Measurements from ENCODE around the gene TCF4.

TCF4 gene

DNA sequence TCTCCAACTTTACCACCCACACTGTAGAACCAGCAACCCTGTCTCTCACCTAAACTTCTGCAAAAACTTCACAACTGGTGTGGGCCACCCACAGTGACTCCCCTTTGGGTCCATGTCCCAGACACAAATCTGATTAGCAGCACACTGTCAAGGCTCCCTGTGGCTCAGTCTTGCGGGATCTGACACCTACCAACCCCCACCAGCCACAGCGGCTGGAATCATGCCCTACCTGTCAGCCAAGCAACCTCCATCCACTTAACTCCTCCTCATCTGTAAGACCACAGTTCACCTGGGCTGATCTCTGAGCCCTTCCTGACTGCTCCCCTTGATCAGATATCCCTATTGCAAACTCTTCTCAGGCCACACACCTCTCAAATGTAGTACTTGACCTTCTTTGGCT lies 14.6 kb downstream of the TCF4 start:
- TF ChIP-seq, protein P1, sequence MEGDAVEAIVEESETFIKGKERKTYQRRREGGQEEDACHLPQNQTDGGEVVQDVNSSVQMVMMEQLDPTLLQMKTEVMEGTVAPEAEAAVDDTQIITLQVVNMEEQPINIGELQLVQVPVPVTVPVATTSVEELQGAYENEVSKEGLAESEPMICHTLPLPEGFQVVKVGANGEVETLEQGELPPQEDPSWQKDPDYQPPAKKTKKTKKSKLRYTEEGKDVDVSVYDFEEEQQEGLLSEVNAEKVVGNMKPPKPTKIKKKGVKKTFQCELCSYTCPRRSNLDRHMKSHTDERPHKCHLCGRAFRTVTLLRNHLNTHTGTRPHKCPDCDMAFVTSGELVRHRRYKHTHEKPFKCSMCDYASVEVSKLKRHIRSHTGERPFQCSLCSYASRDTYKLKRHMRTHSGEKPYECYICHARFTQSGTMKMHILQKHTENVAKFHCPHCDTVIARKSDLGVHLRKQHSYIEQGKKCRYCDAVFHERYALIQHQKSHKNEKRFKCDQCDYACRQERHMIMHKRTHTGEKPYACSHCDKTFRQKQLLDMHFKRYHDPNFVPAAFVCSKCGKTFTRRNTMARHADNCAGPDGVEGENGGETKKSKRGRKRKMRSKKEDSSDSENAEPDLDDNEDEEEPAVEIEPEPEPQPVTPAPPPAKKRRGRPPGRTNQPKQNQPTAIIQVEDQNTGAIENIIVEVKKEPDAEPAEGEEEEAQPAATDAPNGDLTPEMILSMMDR (IDR thresholded peaks at IDR 0.05): no peak

GRCh38 chr18:55570966-55571365 lies 17.0 kb downstream of the TCF4 start:
- TF ChIP-seq, protein P1 (IDR thresholded peaks at IDR 0.05): no peak

- TF ChIP-seq, protein P1 (IDR thresholded peaks at IDR 0.05): no peak
Measured at GRCh38 chr18:55566456-55566935, 21.5 kb downstream of the TCF4 start.

GRCh38 chr18:55559739-55560138 lies 28.3 kb downstream of the TCF4 start:
- TF ChIP-seq, protein P1 (IDR thresholded peaks at IDR 0.05): no peak

DNA sequence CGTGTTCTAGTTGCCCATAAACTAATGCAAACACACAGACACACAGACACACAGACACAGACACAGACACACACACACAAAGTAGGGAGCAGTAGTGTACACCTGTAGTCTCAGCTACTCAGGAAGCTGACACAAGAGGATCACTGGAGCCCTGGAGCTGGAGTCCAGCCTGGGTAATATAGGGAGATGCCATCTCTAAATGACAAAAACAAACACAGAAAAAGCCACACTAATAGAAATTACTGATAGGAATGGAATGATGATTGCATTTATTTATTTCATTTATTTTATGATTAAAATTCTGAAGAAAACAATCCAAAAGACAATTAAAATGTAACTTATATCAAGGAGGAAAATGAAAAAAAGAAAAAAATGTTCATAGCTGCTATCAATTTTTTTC lies 30.8 kb downstream of the TCF4 start:
- TF ChIP-seq, protein P1 (IDR thresholded peaks at IDR 0.05): no peak

GRCh38 chr18:55555395-55556027 lies 32.5 kb downstream of the TCF4 start:
- TF ChIP-seq, protein P1 (IDR thresholded peaks at IDR 0.05): no peak

DNA sequence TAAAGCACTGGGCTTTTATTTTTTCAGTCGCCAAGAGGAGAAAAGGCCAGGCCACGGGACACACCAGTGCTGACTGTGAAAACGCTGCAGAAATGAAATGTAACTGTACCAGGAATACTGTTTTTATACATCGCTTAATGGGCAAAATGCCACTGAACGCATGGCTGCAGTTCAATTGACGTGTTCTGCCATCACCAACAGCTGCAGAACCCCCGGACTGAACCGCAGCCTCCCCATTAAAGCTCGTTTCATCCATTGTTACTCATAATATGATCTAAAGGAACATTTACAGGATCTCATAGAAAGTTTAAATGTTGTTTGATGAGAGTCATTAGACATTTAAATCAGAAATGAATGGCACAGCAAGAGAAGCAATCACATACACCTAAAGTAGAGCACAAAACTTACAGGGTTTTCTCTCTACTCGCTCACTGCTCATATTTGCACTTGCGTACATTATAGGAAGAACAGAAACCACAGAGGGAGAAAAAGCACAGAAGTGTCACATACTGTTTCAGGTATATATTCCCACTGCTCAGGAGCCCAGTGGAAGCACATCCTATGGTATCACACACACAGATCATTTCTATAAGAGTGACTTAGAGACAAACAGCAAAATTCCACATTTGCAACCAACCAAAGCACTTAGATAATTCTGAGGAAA lies 35.3 kb downstream of the TCF4 start:
- TF ChIP-seq, protein P1 (IDR thresholded peaks at IDR 0.05): no peak

Measured in LNCAP (cell line).